Activated B cell treated with CpG ODN at 0.5 μM for 24 hours (primary cell): ENCODE data around the gene LEKR1. TPM values are rescaled to one million over a fixed set of nuclear protein-coding genes. Genes with fewer than 3 reads are reported as not detected.

ENCODE experiments used
- ATAC-seq: fragments of 200-7000 bp; cut with Tn5 transposase; one replicate; pipeline ENCODE4 v1.10.0; 2021; ENCODE audit warnings: low read depth, mild to moderate bottlenecking, moderate library complexity
- CTCF ChIA-PET: fragments of 350-600 bp; sonication (Branson Sonifier 250); formaldehyde crosslinking; loops from one replicate; lab custom pipeline; 2021; ENCODE audit warnings: antibody characterized with exemption; lab: Charles Lee
- POLR2A ChIA-PET: fragments of 350-600 bp; sonication (Branson Sonifier 250); formaldehyde crosslinking; loops from one replicate; lab custom pipeline; 2021; ENCODE audit warnings: antibody characterized with exemption; lab: Charles Lee
- DNase-seq: peaks from one replicate; pipeline ENCODE4 v3.0.0; 2022
- H3K27ac Mint-ChIP-seq: one replicate; pipeline ENCODE4 v1.8.0; 2020; ENCODE audit warnings: mixed read lengths
- H3K27me3 Mint-ChIP-seq: one replicate; pipeline ENCODE4 v1.8.0; 2021; ENCODE audit warnings: mixed read lengths
- H3K36me3 Mint-ChIP-seq: one replicate; pipeline ENCODE4 v1.8.0; 2021; ENCODE audit warnings: low read depth, mixed read lengths
- H3K4me1 Mint-ChIP-seq: one replicate; pipeline ENCODE4 v1.8.0; 2021; ENCODE audit warnings: mixed read lengths
- H3K4me3 Mint-ChIP-seq: one replicate; pipeline ENCODE4 v1.8.0; 2020; ENCODE audit warnings: mild to moderate bottlenecking, mixed read lengths
- H3K9me3 Mint-ChIP-seq: one replicate; pipeline ENCODE4 v1.8.0; 2020; ENCODE audit warnings: mixed read lengths
- intact Hi-C: fragments of 100-400 bp; cut with micrococcal nuclease; formaldehyde crosslinking; loops from one replicate; pipeline ENCODE4 v1.15.1; 2024
- total RNA-seq: library from RNA; stranded (reverse); gene quantifications from 2 replicates; pipeline ENCODE4 v1.2.3, GENCODE V29; 2022
- TF ChIP-seq, protein P1 (sequence below): fragments of 200-600 bp; IDR thresholded peaks from one replicate; pipeline ENCODE4 v1.8.0; 2022; ENCODE audit warnings: antibody characterized with exemption, mild to moderate bottlenecking

Gene LEKR1
- total RNA-seq, 1 donor from 2014 or later, result 2.8 TPM

GRCh38 chr3:156806698-156807097, 19.5 kb upstream of the LEKR1 start:
- CTCF ChIA-PET, result no interaction called here
- no peak overlapping the region for H3K27ac Mint-ChIP-seq
- POLR2A ChIA-PET, result interaction anchor here (1.1 kb wide), 1 partner anchor 10 kb away, joined by 4 read pairs; no protein-coding TSS in a partner anchor

GRCh38 chr3:156808025-156808424, 18.1 kb upstream of the LEKR1 start:
- no peaks in the 10 kb centered on the region for H3K27me3 Mint-ChIP-seq
- TF ChIP-seq, protein P1, sequence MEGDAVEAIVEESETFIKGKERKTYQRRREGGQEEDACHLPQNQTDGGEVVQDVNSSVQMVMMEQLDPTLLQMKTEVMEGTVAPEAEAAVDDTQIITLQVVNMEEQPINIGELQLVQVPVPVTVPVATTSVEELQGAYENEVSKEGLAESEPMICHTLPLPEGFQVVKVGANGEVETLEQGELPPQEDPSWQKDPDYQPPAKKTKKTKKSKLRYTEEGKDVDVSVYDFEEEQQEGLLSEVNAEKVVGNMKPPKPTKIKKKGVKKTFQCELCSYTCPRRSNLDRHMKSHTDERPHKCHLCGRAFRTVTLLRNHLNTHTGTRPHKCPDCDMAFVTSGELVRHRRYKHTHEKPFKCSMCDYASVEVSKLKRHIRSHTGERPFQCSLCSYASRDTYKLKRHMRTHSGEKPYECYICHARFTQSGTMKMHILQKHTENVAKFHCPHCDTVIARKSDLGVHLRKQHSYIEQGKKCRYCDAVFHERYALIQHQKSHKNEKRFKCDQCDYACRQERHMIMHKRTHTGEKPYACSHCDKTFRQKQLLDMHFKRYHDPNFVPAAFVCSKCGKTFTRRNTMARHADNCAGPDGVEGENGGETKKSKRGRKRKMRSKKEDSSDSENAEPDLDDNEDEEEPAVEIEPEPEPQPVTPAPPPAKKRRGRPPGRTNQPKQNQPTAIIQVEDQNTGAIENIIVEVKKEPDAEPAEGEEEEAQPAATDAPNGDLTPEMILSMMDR, result no peak
- no peaks in the 10 kb centered on the region for H3K4me1 Mint-ChIP-seq
- peak overlapping the region; percentile 21 for H3K27ac Mint-ChIP-seq
- H3K9me3 Mint-ChIP-seq, result peaks cover 6% of the 10 kb centered on the region
- POLR2A ChIA-PET, result no interaction called here
- peaks cover 15% of the 10 kb centered on the region for H3K36me3 Mint-ChIP-seq
- DNase-seq (no peak), ATAC-seq (no peak)
- intact Hi-C loops, result no loop called here
- no peak overlapping the region for H3K4me3 Mint-ChIP-seq
- CTCF ChIA-PET, result no interaction called here

More at GRCh38 chr3:156806698-156807097, 19.5 kb upstream of the LEKR1 start:
- Mint-ChIP-seq H3K27me3 (no peaks in the 10 kb centered on the region), H3K4me1 (no peaks in the 10 kb centered on the region), H3K4me3 (no peak overlapping the region), H3K36me3 (peaks cover 15% of the 10 kb centered on the region), H3K9me3 (peaks cover 6% of the 10 kb centered on the region)
- DNase-seq (no peak), ATAC-seq (no peak)
- intact Hi-C loops, result no loop called here
- TF ChIP-seq, protein P1, result no peak

DNA sequence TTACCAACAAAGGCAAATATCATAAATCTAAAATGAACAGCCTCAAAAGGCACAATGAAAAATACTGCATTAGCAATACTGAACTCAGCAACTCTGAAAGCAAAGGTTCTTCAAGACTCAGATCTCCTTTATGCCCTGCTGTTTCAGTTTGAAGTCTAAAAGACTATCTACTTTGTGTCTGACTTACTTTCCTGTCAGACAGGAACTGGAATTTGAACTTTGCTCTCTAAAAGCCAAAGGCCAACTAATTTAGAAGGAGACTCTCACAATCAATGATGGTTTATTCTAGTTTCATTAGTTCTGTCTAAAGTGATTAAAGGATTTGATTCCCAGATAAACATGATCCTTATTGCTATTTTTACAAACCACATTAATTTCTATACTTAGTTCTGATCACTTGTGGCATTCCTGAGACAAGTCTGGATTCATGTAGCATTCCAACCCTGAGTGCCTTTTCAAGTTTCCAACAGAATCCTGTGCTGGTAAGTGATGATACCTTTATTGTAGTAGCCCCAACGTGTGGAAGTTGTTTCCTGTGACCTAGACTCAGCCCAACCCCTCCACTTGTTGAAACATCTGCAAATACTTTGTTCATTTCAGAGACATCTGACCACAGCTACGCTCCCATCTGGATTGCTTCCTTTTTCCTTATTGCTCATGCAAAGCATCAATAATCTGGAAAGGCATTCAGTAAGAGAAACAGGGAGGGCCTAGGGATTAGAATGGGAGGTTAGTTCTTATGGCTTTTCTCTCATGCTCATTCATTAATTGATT, 14.9 kb upstream of the LEKR1 start:
- TF ChIP-seq, protein P1, result no peak
- POLR2A ChIA-PET, result interaction anchor here (0.6 kb wide), 1 partner anchor 33 kb away, joined by 4 read pairs; no protein-coding TSS in a partner anchor
- Mint-ChIP-seq H3K27ac (no peak overlapping the region), H3K4me1 (peaks cover 14% of the 10 kb centered on the region), H3K27me3 (no peaks in the 10 kb centered on the region), H3K36me3 (peaks cover 17% of the 10 kb centered on the region), H3K4me3 (no peak overlapping the region), H3K9me3 (no peaks in the 10 kb centered on the region)
- DNase-seq, result no peak
- intact Hi-C loops, result no loop called here
- no peak for ATAC-seq
- CTCF ChIA-PET, result no interaction called here

DNA sequence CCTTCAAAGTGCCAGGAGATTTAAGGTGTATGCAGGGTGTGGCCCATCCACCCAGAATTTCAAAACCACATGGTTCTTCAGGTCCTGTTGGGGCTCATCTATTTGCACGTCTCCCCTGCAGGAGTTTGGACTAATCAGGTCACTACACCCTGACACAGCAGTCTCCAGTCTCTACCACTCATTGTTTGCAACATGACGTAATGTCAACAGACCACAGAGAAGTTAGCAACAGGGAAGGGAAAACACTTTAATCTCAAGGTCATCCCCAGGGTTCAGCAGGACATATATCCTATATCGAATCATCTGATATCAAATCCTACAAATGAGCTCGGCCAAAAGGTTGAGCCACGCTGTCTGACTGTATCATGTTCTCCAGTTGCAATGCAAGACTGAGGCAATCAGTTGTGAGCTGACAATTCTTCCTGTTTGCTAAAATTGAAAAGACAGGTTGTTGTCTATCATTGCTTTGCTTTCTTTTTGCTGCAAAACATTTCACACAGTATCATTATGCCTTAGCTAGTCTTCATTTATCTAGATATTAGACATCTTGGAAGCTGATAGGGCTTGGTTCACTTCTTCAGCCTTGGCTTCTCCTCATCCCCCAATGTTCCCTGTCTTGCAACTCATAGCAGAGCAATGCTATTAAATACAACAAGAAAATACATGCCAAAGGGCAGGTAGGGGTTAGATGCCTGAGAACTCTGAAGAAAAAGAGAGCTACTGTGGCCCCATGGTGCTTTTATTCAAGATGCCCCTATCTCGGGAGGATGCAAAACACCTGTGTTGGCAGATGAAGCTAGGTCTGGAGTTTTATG, 13.4 kb upstream of the LEKR1 start:
- peaks cover 23% of the 10 kb centered on the region for H3K36me3 Mint-ChIP-seq
- H3K4me1 Mint-ChIP-seq, result peaks cover 21% of the 10 kb centered on the region
- intact Hi-C loops, result no loop called here
- no peaks in the 10 kb centered on the region for H3K27me3 Mint-ChIP-seq
- H3K4me3 Mint-ChIP-seq, result no peak overlapping the region
- no peaks in the 10 kb centered on the region for H3K9me3 Mint-ChIP-seq
- ChIA-PET POLR2A (interaction anchor here (1.1 kb wide), 1 partner anchor 139 kb away, joined by 3 read pairs; no protein-coding TSS in a partner anchor), CTCF (no interaction called here)
- TF ChIP-seq, protein P1, result no peak
- H3K27ac Mint-ChIP-seq, result peak overlapping the region; percentile 28
- ATAC-seq (no peak), DNase-seq (no peak)

DNA sequence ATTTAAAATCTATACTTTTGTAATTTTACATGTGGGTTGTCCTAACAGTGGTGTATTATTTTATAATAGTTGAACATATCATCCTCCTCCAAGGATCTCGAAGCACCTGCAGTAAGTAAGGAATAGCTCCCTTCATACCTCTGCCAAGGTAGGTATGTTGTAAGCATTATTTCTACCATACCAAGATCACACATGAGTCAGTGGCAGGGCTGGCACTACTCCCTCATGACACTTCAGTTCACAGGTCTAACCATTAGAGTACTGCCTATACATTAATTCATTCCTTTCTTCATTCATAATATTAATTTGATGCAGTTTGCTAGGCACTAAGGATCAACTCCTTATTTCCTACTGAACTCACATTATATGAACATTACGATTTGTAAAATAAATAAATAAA, 11.9 kb upstream of the LEKR1 start:
- ChIA-PET CTCF (no interaction called here), POLR2A (interaction anchor here (0.7 kb wide), 1 partner anchor 141 kb away, joined by 3 read pairs; no protein-coding TSS in a partner anchor)
- H3K27me3 Mint-ChIP-seq, result no peaks in the 10 kb centered on the region
- H3K9me3 Mint-ChIP-seq, result no peaks in the 10 kb centered on the region
- intact Hi-C loops, result no loop called here
- no peak for DNase-seq
- TF ChIP-seq, protein P1, result no peak
- peaks cover 32% of the 10 kb centered on the region for H3K4me1 Mint-ChIP-seq
- peaks cover 21% of the 10 kb centered on the region for H3K36me3 Mint-ChIP-seq
- ATAC-seq, result no peak
- H3K27ac Mint-ChIP-seq, result no peak overlapping the region
- H3K4me3 Mint-ChIP-seq, result no peak overlapping the region
